C4-2B (cell line): ENCODE measurements around the gene KCNK5.

Experiments
- CTCF ChIP-seq: fragments of 450-650 bp; conservative IDR thresholded peaks from 2 replicates; pipeline ENCODE4 v1.5.1; 2017; ENCODE audit warnings: mild to moderate bottlenecking
- ZFX ChIP-seq: fragments of 450-650 bp; IDR thresholded peaks from 2 replicates; pipeline ENCODE4 v1.6.1; 2017

GRCh38 chr6:39260456-39260855 lies 31.2 kb upstream of the KCNK5 start:
- TF ChIP-seq CTCF, result no peak
- no peak for TF ChIP-seq ZFX
